Endothelial cell (in vitro differentiated cells): ENCODE measurements around the gene CHST11. TPM values are rescaled to one million over a fixed set of nuclear protein-coding genes. Genes with fewer than 3 reads are reported as not detected.

Experiments
- DNase-seq: peaks from one replicate; pipeline ENCODE4 v3.0.0; 2021; ENCODE audit warnings: low spot score
- H3K27ac Mint-ChIP-seq: one replicate; pipeline ENCODE4 v1.8.0; 2021; ENCODE audit warnings: mixed read lengths, inconsistent platforms; ENCODE audit not compliant: unreplicated experiment
- H3K27me3 Mint-ChIP-seq: one replicate; pipeline ENCODE4 v1.8.0; 2021; ENCODE audit warnings: mild to moderate bottlenecking, moderate library complexity, mixed read lengths, inconsistent platforms; ENCODE audit not compliant: unreplicated experiment
- H3K36me3 Mint-ChIP-seq: one replicate; pipeline ENCODE4 v1.8.0; 2021; ENCODE audit warnings: mild to moderate bottlenecking, low read depth, mixed read lengths, inconsistent platforms; ENCODE audit not compliant: unreplicated experiment
- H3K4me1 Mint-ChIP-seq: one replicate; pipeline ENCODE4 v1.8.0; 2021; ENCODE audit warnings: mild to moderate bottlenecking, mixed read lengths, inconsistent platforms; ENCODE audit not compliant: unreplicated experiment
- H3K4me3 Mint-ChIP-seq: one replicate; pipeline ENCODE4 v1.8.0; 2021; ENCODE audit warnings: mild to moderate bottlenecking, mixed read lengths, inconsistent platforms; ENCODE audit not compliant: unreplicated experiment
- H3K9me3 Mint-ChIP-seq: one replicate; pipeline ENCODE4 v1.8.0; 2021; ENCODE audit warnings: mixed read lengths, inconsistent platforms; ENCODE audit not compliant: unreplicated experiment
- total RNA-seq: library from RNA; stranded (reverse); fragmentation: NEBNext Ultra II Directional; extraction: Animal tissue kit (Norgen Biotek cat#: 25700); gene quantifications from one replicate; pipeline ENCODE4 v1.2.1, GENCODE V29; 2021; ENCODE audit not compliant: unreplicated experiment
- TF ChIP-seq, protein P1 (sequence below): fragments of 200-600 bp; sonication (generic); IDR thresholded peaks from one replicate; pipeline ENCODE4 v1.5.0; 2021; ENCODE audit warnings: antibody characterized with exemption; ENCODE audit not compliant: unreplicated experiment

The CHST11 gene
- total RNA-seq, 1 donor from 2014 or later: 11.8 TPM

DNA sequence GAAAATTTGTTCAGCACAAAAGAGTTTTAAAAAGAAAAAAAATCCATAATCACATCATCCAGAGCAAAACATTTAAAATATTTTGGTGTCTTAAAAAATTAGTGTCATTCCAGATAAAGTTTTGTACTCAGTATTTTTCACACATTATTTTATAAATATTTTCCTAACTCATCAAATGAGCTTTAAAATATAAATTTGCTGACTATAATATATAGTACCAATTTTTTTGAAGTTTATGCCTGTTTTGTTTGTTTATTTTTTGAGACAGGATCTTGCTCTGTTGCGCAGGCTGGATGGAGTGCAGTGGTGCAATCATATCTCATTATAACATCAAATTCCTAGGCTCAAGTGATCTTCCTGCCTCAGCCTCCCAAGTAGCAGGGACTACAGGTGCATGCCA is 337.2 kb downstream of the CHST11 start:
- H3K36me3 Mint-ChIP-seq: no peaks in the 10 kb centered on the region

GRCh38 chr12:104796475-104796862 is 339.7 kb downstream of the CHST11 start:
- Mint-ChIP-seq H3K4me1 (no peaks in the 10 kb centered on the region), H3K9me3 (no peaks in the 10 kb centered on the region), H3K27me3 (peaks cover 2% of the 10 kb centered on the region), H3K36me3 (no peaks in the 10 kb centered on the region), H3K27ac (no peak overlapping the region), H3K4me3 (no peak overlapping the region)
- TF ChIP-seq, protein P1, sequence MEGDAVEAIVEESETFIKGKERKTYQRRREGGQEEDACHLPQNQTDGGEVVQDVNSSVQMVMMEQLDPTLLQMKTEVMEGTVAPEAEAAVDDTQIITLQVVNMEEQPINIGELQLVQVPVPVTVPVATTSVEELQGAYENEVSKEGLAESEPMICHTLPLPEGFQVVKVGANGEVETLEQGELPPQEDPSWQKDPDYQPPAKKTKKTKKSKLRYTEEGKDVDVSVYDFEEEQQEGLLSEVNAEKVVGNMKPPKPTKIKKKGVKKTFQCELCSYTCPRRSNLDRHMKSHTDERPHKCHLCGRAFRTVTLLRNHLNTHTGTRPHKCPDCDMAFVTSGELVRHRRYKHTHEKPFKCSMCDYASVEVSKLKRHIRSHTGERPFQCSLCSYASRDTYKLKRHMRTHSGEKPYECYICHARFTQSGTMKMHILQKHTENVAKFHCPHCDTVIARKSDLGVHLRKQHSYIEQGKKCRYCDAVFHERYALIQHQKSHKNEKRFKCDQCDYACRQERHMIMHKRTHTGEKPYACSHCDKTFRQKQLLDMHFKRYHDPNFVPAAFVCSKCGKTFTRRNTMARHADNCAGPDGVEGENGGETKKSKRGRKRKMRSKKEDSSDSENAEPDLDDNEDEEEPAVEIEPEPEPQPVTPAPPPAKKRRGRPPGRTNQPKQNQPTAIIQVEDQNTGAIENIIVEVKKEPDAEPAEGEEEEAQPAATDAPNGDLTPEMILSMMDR: no peak
- no peak for DNase-seq

More for the DNA sequence above, 337.2 kb downstream of the CHST11 start:
- Mint-ChIP-seq H3K27ac (no peak overlapping the region), H3K9me3 (no peaks in the 10 kb centered on the region), H3K27me3 (peaks cover 2% of the 10 kb centered on the region), H3K4me1 (peaks cover under 1% of the 10 kb centered on the region), H3K4me3 (no peak overlapping the region)
- TF ChIP-seq, protein P1: no peak
- DNase-seq: no peak

- Mint-ChIP-seq H3K27ac (no peak overlapping the region), H3K4me3 (no peak overlapping the region), H3K4me1 (no peaks in the 10 kb centered on the region), H3K36me3 (no peaks in the 10 kb centered on the region), H3K9me3 (no peaks in the 10 kb centered on the region), H3K27me3 (peaks cover 2% of the 10 kb centered on the region)
- TF ChIP-seq, protein P1: no peak
- no peak for DNase-seq
Observed at GRCh38 chr12:104799458-104799857, 342.7 kb downstream of the CHST11 start.

- peaks cover under 1% of the 10 kb centered on the region for H3K27me3 Mint-ChIP-seq
- no peak overlapping the region for H3K4me3 Mint-ChIP-seq
- no peak for DNase-seq
- H3K4me1 Mint-ChIP-seq: no peaks in the 10 kb centered on the region
- TF ChIP-seq, protein P1: no peak
- H3K9me3 Mint-ChIP-seq: no peaks in the 10 kb centered on the region
- H3K27ac Mint-ChIP-seq: no peak overlapping the region
- H3K36me3 Mint-ChIP-seq: no peaks in the 10 kb centered on the region
Observed at GRCh38 chr12:104801005-104801404, 344.3 kb downstream of the CHST11 start.

- no peak overlapping the region for H3K27ac Mint-ChIP-seq
- H3K4me1 Mint-ChIP-seq: no peaks in the 10 kb centered on the region
- no peaks in the 10 kb centered on the region for H3K9me3 Mint-ChIP-seq
- H3K27me3 Mint-ChIP-seq: no peaks in the 10 kb centered on the region
- TF ChIP-seq, protein P1: no peak
- no peak overlapping the region for H3K4me3 Mint-ChIP-seq
- no peaks in the 10 kb centered on the region for H3K36me3 Mint-ChIP-seq
- no peak for DNase-seq
Observed at GRCh38 chr12:104801427-104801826, 344.7 kb downstream of the CHST11 start.
